Hepatocyte (in vitro differentiated cells): Measurements from ENCODE around the gene CMIP. TPM values are rescaled to one million over a fixed set of nuclear protein-coding genes. Genes with fewer than 3 reads are reported as not detected.

Experiments used
- DNase-seq: peaks from one replicate; pipeline ENCODE4 v3.0.0-alpha.2; 2016; ENCODE audit warnings: low spot score
- H2AFZ ChIP-seq: fragments of 200-600 bp; sonication (generic); 2 replicates; pipeline ENCODE4 v1.6.0; 2016; ENCODE audit warnings: antibody characterized with exemption, mild to moderate bottlenecking
- H3K27ac ChIP-seq: fragments of 200-600 bp; sonication (generic); 2 replicates; pipeline ENCODE4 v1.5.1; 2016; ENCODE audit warnings: mild to moderate bottlenecking
- H3K27me3 ChIP-seq: fragments of 200-600 bp; sonication (generic); 2 replicates; pipeline ENCODE4 v1.6.1; 2016
- H3K36me3 ChIP-seq: fragments of 200-600 bp; sonication (generic); replicated peaks from 2 replicates; pipeline ENCODE4 v1.5.1; 2016; ENCODE audit warnings: low read depth; ENCODE audit not compliant: insufficient read depth
- H3K4me1 ChIP-seq: fragments of 200-600 bp; sonication (generic); 2 replicates; pipeline ENCODE4 v1.5.1; 2016; ENCODE audit warnings: mild to moderate bottlenecking, moderate library complexity; ENCODE audit not compliant: insufficient read depth
- H3K4me2 ChIP-seq: fragments of 200-600 bp; sonication (generic); 2 replicates; pipeline ENCODE4 v1.6.0; 2016
- H3K4me3 ChIP-seq: fragments of 200-600 bp; sonication (generic); 2 replicates; pipeline ENCODE4 v1.5.1; 2016; ENCODE audit warnings: mild to moderate bottlenecking
- H3K79me2 ChIP-seq: fragments of 200-600 bp; sonication (generic); 2 replicates; pipeline ENCODE4 v1.6.0; 2017; ENCODE audit warnings: mild to moderate bottlenecking
- H3K9me2 ChIP-seq: fragments of 200-600 bp; sonication (generic); replicated peaks from 2 replicates; pipeline ENCODE4 v1.6.0; 2017; ENCODE audit warnings: mild to moderate bottlenecking; ENCODE audit not compliant: insufficient read depth
- H3K9me3 ChIP-seq: fragments of 200-600 bp; sonication (generic); 2 replicates; pipeline ENCODE4 v1.5.1; 2016; ENCODE audit warnings: low read depth, mild to moderate bottlenecking
- H4K20me1 ChIP-seq: fragments of 200-600 bp; sonication (generic); 2 replicates; pipeline ENCODE4 v1.6.0; 2016; ENCODE audit warnings: mild to moderate bottlenecking; ENCODE audit not compliant: insufficient read depth, poor library complexity, severe bottlenecking
- CTCF ChIP-seq: fragments of 200-600 bp; sonication (generic); IDR thresholded peaks from 2 replicates; pipeline ENCODE4 v1.5.1; 2016; ENCODE audit warnings: antibody characterized with exemption, mild to moderate bottlenecking; ENCODE audit not compliant: poor library complexity
- EZH2 ChIP-seq: fragments of 200-600 bp; sonication (generic); IDR thresholded peaks from 2 replicates; pipeline ENCODE4 v1.6.1; 2016; ENCODE audit warnings: antibody characterized with exemption, mild to moderate bottlenecking, borderline replicate concordance
- EZH2phosphoT487 ChIP-seq: fragments of 200-600 bp; sonication (generic); IDR thresholded peaks from one replicate; pipeline ENCODE4 v1.6.1; 2018; ENCODE audit warnings: antibody characterized with exemption, mild to moderate bottlenecking, low read depth, moderate library complexity; ENCODE audit not compliant: unreplicated experiment, severe bottlenecking
- WGBS: methylation state at CpG from one replicate; pipeline ENCODE4 v1.1.6; 2016; ENCODE audit warnings: low lambda C conversion rate; ENCODE audit errors: missing lambda C conversion rate; 5-methylcytosine and 5-hydroxymethylcytosine counted together
- polyA plus RNA-seq: library from polyadenylated mRNA; unstranded; fragments of >200 nt; fragmentation: Nextera tagmentation; extraction: Ambion mirVana; gene quantifications from 2 replicates; pipeline ENCODE4 v1.2.1, GENCODE V29; 2016
- total RNA-seq: library from RNA; depleted of rRNA; stranded (reverse); fragments of >200 nt; gene quantifications from 2 replicates; pipeline ENCODE4 v1.2.3, GENCODE V29; 2014

CMIP gene
- total and polyA plus RNA-seq, 2 experiments from 2014 or later: 5.8 to 17.8 TPM

- Histone ChIP-seq H3K36me3 (no peaks in the 10 kb centered on the region), H3K9me2 (no peaks in the 10 kb centered on the region), H3K9me3 (no peaks in the 10 kb centered on the region), H3K79me2 (no peaks in the 10 kb centered on the region), H3K4me2 (no peak overlapping the region), H3K4me1 (peaks cover 3% of the 10 kb centered on the region), H3K27ac (no peak overlapping the region), H4K20me1 (no peaks in the 10 kb centered on the region), H2AFZ (no peak overlapping the region), H3K4me3 (no peak overlapping the region), H3K27me3 (no peaks in the 10 kb centered on the region)
- 96% methylated on average over 9 of the region's 9 CpGs for WGBS
- TF ChIP-seq EZH2 (no peak), CTCF (no peak)
- no peak for DNase-seq
Observed at GRCh38 chr16:81693744-81694303, 249.2 kb downstream of the CMIP start.

GRCh38 chr16:81694494-81695280 is 250.1 kb downstream of the CMIP start:
- H4K20me1 ChIP-seq: no peaks in the 10 kb centered on the region
- DNase-seq: no peak
- H3K9me2 ChIP-seq: no peaks in the 10 kb centered on the region
- no peak overlapping the region for H3K4me2 ChIP-seq
- no peaks in the 10 kb centered on the region for H3K9me3 ChIP-seq
- WGBS: 88% methylated on average over 14 of the region's 14 CpGs
- H3K4me1 ChIP-seq: peaks cover 3% of the 10 kb centered on the region
- TF ChIP-seq CTCF (no peak), EZH2phosphoT487 (no peak), EZH2 (no peak)
- H3K27me3 ChIP-seq: no peaks in the 10 kb centered on the region
- no peaks in the 10 kb centered on the region for H3K36me3 ChIP-seq
- peak overlapping the region; percentile 71 for H3K27ac ChIP-seq
- no peaks in the 10 kb centered on the region for H3K79me2 ChIP-seq
- H2AFZ ChIP-seq: no peak overlapping the region
- H3K4me3 ChIP-seq: no peak overlapping the region

- no peak for DNase-seq
- Histone ChIP-seq H3K4me3 (no peak overlapping the region), H3K79me2 (no peaks in the 10 kb centered on the region), H3K4me1 (peaks cover 3% of the 10 kb centered on the region), H3K9me3 (no peaks in the 10 kb centered on the region), H3K36me3 (no peaks in the 10 kb centered on the region), H4K20me1 (no peaks in the 10 kb centered on the region), H2AFZ (no peak overlapping the region), H3K9me2 (no peaks in the 10 kb centered on the region), H3K4me2 (no peak overlapping the region), H3K27me3 (no peaks in the 10 kb centered on the region), H3K27ac (peak overlapping the region; percentile 71)
- WGBS: 78% methylated on average over 10 of the region's 10 CpGs
- TF ChIP-seq CTCF: no peak
- no peak for TF ChIP-seq EZH2phosphoT487
- no peak for TF ChIP-seq EZH2
Observed at GRCh38 chr16:81695321-81696165, 250.9 kb downstream of the CMIP start.
